Measurements from ENCODE around the gene RSBN1L. TPM values are rescaled to one million over a fixed set of nuclear protein-coding genes. Genes with fewer than 3 reads are reported as not detected.

Gene RSBN1L
- total RNA-seq, 1 donor from 2014 or later: 11.3 TPM

DNA sequence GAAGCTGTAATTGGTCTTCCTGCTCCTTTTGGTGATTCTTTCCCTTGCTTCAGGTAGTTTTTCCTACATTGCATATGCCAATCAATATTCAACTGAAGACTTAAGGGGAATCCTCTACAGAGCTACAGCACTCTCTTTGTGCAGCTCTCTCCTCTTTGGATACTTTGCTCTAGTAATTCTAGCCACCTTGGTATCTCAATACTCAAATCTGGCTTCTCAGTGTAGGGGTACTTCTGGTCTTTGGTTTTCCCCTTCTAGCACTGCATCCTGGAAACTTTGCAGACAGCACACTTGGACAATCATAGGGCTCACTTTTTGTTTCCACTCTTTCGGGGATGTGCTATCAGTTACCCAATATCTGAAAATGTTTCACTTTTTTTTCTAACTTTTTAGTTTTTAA, 112.3 kb downstream of the RSBN1L start:
- no peak for DNase-seq (ENCODE audit: extremely low spot score in 2 of 2)
- no peaks in the 10 kb centered on the region for H3K36me3 ChIP-seq
- intact Hi-C loops (cut with DNase I): no loop called here

DNA sequence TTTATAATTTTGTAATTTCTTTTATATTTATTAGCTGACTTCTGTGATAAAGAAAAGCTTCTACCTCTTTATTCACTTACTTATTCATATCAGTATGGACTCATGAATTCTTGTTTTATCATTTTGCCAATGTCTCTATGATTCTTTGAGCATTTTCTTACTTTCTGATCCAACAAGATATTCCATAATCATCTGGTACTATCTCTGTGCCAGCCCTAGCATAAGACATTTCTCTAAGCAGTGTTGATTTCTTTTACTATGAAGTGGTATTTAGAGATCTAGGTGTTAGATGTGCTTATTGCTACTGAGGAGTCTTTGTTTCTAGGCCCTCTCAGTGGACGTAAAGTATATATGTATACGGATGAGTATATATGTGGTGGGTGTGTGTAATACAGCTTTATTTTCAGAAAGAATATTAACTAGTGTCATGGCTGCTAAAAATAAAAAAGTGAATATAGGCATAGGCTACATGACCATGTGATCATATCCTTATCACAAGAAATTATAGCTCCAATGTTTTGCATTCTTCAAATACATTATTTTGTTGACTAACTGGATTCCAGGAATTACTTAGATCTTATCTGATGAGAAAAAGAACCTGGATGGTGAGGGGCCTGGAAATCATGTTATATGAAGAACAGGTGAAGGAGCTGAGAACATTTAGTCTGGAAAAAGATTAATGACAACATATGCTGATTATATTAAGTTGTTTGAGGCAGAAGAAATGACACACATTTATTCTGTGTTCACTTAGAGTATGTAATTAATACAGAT, 115.4 kb downstream of the RSBN1L start:
- Histone ChIP-seq H3K36me3 (no peaks in the 10 kb centered on the region), H3K9me3 (no peaks in the 10 kb centered on the region), H3K4me1 (no peaks in the 10 kb centered on the region), H3K27me3 (no peaks in the 10 kb centered on the region), H3K4me3 (no peak overlapping the region), H3K27ac (no peak overlapping the region)
- no peak for DNase-seq (ENCODE audit: extremely low spot score in 2 of 2)
- TF ChIP-seq, protein P1, sequence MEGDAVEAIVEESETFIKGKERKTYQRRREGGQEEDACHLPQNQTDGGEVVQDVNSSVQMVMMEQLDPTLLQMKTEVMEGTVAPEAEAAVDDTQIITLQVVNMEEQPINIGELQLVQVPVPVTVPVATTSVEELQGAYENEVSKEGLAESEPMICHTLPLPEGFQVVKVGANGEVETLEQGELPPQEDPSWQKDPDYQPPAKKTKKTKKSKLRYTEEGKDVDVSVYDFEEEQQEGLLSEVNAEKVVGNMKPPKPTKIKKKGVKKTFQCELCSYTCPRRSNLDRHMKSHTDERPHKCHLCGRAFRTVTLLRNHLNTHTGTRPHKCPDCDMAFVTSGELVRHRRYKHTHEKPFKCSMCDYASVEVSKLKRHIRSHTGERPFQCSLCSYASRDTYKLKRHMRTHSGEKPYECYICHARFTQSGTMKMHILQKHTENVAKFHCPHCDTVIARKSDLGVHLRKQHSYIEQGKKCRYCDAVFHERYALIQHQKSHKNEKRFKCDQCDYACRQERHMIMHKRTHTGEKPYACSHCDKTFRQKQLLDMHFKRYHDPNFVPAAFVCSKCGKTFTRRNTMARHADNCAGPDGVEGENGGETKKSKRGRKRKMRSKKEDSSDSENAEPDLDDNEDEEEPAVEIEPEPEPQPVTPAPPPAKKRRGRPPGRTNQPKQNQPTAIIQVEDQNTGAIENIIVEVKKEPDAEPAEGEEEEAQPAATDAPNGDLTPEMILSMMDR (IDR thresholded peaks at IDR 0.05): no peak
- no peak for TF ChIP-seq POLR2AphosphoS5 (IDR thresholded peaks at IDR 0.05; ENCODE audit: insufficient read depth in 1 of 2, low read depth in 1 of 2)
- no peak for TF ChIP-seq POLR2A (IDR thresholded peaks at IDR 0.05)
- intact Hi-C loops (cut with DNase I): no loop called here

More for the DNA sequence above, 112.3 kb downstream of the RSBN1L start:
- Histone ChIP-seq H3K4me3 (no peak overlapping the region), H3K27ac (no peak overlapping the region), H3K9me3 (no peaks in the 10 kb centered on the region), H3K27me3 (no peaks in the 10 kb centered on the region), H3K4me1 (no peaks in the 10 kb centered on the region)
- TF ChIP-seq POLR2A (IDR thresholded peaks at IDR 0.05) (no peak), POLR2AphosphoS5 (IDR thresholded peaks at IDR 0.05; ENCODE audit: insufficient read depth in 1 of 2, low read depth in 1 of 2) (no peak)
- TF ChIP-seq, protein P1 (IDR thresholded peaks at IDR 0.05): no peak

DNA sequence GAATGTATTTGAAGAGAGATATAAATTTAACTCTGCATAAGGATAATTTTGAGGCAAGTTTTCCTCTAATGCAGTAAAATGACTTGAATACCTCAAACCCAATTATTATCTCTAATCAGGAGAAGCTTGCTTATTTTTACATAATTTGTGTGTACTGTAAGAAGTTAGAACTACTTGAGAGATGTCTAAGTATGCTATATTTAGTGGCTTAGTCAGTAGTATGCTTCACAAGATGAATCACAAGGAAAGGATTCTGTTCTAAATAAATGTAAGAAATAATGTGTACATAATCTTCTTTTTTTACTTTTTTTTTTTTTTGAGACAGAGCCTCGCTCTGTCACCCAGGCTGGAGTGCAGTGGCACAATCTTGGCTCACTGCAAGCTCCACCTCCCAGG, 116.0 kb downstream of the RSBN1L start:
- no peak for DNase-seq (ENCODE audit: extremely low spot score in 2 of 2)
- Histone ChIP-seq H3K27me3 (no peaks in the 10 kb centered on the region), H3K9me3 (no peaks in the 10 kb centered on the region), H3K4me1 (no peaks in the 10 kb centered on the region), H3K4me3 (no peak overlapping the region), H3K27ac (no peak overlapping the region), H3K36me3 (peaks cover 0 to 1% of the 10 kb centered on the region in 2 donors)
- TF ChIP-seq POLR2A (IDR thresholded peaks at IDR 0.05): no peak
- no peak for TF ChIP-seq POLR2AphosphoS5 (IDR thresholded peaks at IDR 0.05; ENCODE audit: insufficient read depth in 1 of 2, low read depth in 1 of 2)
- TF ChIP-seq, protein P1 (IDR thresholded peaks at IDR 0.05): no peak
- intact Hi-C loops (cut with DNase I): no loop called here

DNA sequence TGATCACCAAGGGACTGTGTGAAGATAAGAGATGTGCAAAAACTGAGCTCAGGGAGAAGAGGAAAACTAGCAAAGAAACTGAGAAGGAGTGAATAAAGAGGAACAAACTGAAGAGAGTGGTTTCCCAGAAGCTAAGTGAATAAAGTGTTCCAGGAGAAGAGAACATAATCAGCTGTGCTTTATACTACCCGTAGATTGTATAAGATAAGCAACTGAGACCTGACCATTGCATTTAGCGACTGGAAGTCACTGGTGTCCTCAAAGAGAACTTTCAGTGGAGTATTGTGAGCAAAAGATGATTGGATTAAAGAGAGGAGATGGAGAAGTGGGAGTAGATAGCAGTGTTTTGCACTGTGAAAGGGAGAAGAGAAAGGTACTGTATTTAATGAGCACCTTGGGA, 116.9 kb downstream of the RSBN1L start:
- H3K36me3 ChIP-seq: peaks cover 0 to 3% of the 10 kb centered on the region in 2 donors
- no peak overlapping the region for H3K27ac ChIP-seq
- H3K4me3 ChIP-seq: no peak overlapping the region
- TF ChIP-seq, protein P1 (IDR thresholded peaks at IDR 0.05): no peak
- no peak for TF ChIP-seq POLR2AphosphoS5 (IDR thresholded peaks at IDR 0.05; ENCODE audit: insufficient read depth in 1 of 2, low read depth in 1 of 2)
- no peak for TF ChIP-seq POLR2A (IDR thresholded peaks at IDR 0.05)
- intact Hi-C loops (cut with DNase I): loop anchor here (1.0 kb wide), 1 partner anchor 37 kb away; no protein-coding TSS in a partner anchor
- no peaks in the 10 kb centered on the region for H3K27me3 ChIP-seq
- DNase-seq (ENCODE audit: extremely low spot score in 2 of 2): no peak
- H3K4me1 ChIP-seq: no peaks in the 10 kb centered on the region
- H3K9me3 ChIP-seq: peaks cover under 1% of the 10 kb centered on the region

DNA sequence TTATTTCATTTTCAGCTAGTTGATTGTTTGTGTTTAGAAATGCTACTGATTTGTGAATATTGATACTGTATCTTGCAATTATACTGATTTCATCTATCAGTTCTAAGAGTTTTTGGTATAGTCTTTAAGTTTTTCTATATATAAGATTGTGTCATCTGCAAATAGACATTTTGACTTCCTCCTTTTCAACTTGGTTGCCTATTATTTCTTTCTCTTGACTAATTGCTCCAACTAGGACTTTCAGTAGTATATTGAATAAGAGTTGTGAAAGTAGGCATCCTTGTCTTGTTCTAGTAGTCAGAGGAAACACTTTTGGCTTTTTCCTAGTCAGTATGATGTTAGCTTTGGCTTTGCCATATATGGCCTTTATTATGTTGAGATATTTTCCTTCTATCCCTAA, 122.8 kb downstream of the RSBN1L start:
- Histone ChIP-seq H3K9me3 (peaks cover 27% of the 10 kb centered on the region), H3K4me1 (no peaks in the 10 kb centered on the region), H3K27ac (no peak overlapping the region), H3K36me3 (peaks cover 0 to 15% of the 10 kb centered on the region in 2 donors), H3K4me3 (no peak overlapping the region), H3K27me3 (no peaks in the 10 kb centered on the region)
- TF ChIP-seq, protein P1 (IDR thresholded peaks at IDR 0.05): no peak
- TF ChIP-seq POLR2A (IDR thresholded peaks at IDR 0.05) (no peak), POLR2AphosphoS5 (IDR thresholded peaks at IDR 0.05; ENCODE audit: insufficient read depth in 1 of 2, low read depth in 1 of 2) (no peak)
- DNase-seq (ENCODE audit: extremely low spot score in 2 of 2): no peak
- intact Hi-C loops (cut with DNase I): no loop called here

Measured in vagina (tissue), 2 donors.